ENCODE results near the gene ETV5. TPM values are rescaled to one million over a fixed set of nuclear protein-coding genes. Genes with fewer than 3 reads are reported as not detected.

The ETV5 gene
- total and polyA plus RNA-seq, 2 donors (not counting 1 experiment from before 2014, with no cell fraction given): 23.1 to 24.9 TPM

DNA sequence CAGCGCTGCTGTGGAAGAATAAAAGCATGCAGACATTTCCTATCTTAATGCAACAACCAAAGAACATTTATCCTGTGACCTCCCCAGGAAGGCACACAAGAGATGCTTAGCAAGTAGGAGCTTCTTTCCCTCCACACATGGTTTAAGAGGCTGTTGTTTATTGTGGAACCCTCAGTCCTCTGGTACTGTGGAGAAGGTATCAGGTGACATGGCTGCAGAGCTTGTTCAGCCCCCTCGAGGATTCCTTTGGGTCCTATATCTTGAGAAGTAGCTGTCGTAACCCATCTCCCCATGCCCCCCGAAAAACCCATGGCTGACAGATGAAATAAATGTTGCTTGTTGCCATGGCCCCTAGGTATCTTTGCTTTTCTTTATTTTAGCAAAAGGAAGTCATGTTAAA lies 20.3 kb upstream of the ETV5 start:
- H3K36me3 ChIP-seq (ENCODE audit: control insufficient read depth, insufficient read depth, low read length): no peaks in the 10 kb centered on the region
- no peak for TF ChIP-seq EZH2 (IDR thresholded peaks at IDR 0.05; ENCODE audit: low read length, missing control alignments)
- no peaks in the 10 kb centered on the region for H4K20me1 ChIP-seq (ENCODE audit: control insufficient read depth, extremely low read depth, insufficient read depth, low read length)
- H3K4me1 ChIP-seq (ENCODE audit: control insufficient read depth, extremely low read depth, insufficient read depth, low read length): no peaks in the 10 kb centered on the region
- DNase-seq (ENCODE audit: low read depth in 2 of 2): no peak
- no peaks in the 10 kb centered on the region for H3K9me3 ChIP-seq (ENCODE audit: control insufficient read depth, insufficient read depth, low read depth, low read length)
- H3K9ac ChIP-seq (ENCODE audit: insufficient read depth, low read length): no peak overlapping the region
- H3K27me3 ChIP-seq (ENCODE audit: control insufficient read depth, insufficient read depth, low read length): no peaks in the 10 kb centered on the region
- H3K27ac ChIP-seq (ENCODE audit: insufficient read depth, low read length): no peak overlapping the region
- H3K79me2 ChIP-seq (ENCODE audit: control insufficient read depth, insufficient read depth, low read length): no peaks in the 10 kb centered on the region
- H3K4me3 ChIP-seq (replicated peaks in 1 of 4; ENCODE audit: control extremely low read depth in 1 of 4, insufficient read depth in 1 of 4, low read depth in 3 of 4, low read length in 4 of 4): no peak overlapping the region
- no peak overlapping the region for H3K4me2 ChIP-seq (ENCODE audit: extremely low read depth, insufficient read depth, low read length)
- H2AFZ ChIP-seq (ENCODE audit: low read length): no peak overlapping the region

DNA sequence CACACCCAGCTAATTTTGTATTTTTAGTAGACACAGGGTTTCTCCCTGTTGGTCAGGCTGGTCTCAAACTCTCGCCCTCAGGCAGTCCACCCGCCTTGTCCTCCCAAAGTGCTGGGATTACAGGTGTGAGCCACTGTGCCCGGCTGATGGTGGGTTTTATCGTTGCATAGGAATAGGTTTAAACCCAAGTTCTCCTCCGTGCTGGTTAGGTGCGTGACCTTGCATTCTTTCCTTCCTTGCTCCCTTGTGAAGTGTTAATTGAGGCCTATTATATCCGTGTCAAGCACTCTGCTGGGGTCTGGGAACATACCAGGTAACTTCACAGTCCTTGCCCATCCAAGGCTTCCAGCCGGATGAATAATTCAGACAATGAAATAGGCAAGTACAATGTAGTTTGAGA lies 19.3 kb upstream of the ETV5 start:
- Histone ChIP-seq H4K20me1 (ENCODE audit: control insufficient read depth, extremely low read depth, insufficient read depth, low read length) (no peaks in the 10 kb centered on the region), H3K27ac (ENCODE audit: insufficient read depth, low read length) (no peak overlapping the region), H3K4me2 (ENCODE audit: extremely low read depth, insufficient read depth, low read length) (no peak overlapping the region), H3K4me3 (replicated peaks in 1 of 4; ENCODE audit: control extremely low read depth in 1 of 4, insufficient read depth in 1 of 4, low read depth in 3 of 4, low read length in 4 of 4) (no peak overlapping the region), H3K4me1 (ENCODE audit: control insufficient read depth, extremely low read depth, insufficient read depth, low read length) (no peaks in the 10 kb centered on the region), H3K36me3 (ENCODE audit: control insufficient read depth, insufficient read depth, low read length) (no peaks in the 10 kb centered on the region), H3K9me3 (ENCODE audit: control insufficient read depth, insufficient read depth, low read depth, low read length) (no peaks in the 10 kb centered on the region), H3K79me2 (ENCODE audit: control insufficient read depth, insufficient read depth, low read length) (no peaks in the 10 kb centered on the region), H3K9ac (ENCODE audit: insufficient read depth, low read length) (no peak overlapping the region), H2AFZ (ENCODE audit: low read length) (no peak overlapping the region), H3K27me3 (ENCODE audit: control insufficient read depth, insufficient read depth, low read length) (no peaks in the 10 kb centered on the region)
- TF ChIP-seq EZH2 (IDR thresholded peaks at IDR 0.05; ENCODE audit: low read length, missing control alignments): no peak
- TF ChIP-seq, protein P1, sequence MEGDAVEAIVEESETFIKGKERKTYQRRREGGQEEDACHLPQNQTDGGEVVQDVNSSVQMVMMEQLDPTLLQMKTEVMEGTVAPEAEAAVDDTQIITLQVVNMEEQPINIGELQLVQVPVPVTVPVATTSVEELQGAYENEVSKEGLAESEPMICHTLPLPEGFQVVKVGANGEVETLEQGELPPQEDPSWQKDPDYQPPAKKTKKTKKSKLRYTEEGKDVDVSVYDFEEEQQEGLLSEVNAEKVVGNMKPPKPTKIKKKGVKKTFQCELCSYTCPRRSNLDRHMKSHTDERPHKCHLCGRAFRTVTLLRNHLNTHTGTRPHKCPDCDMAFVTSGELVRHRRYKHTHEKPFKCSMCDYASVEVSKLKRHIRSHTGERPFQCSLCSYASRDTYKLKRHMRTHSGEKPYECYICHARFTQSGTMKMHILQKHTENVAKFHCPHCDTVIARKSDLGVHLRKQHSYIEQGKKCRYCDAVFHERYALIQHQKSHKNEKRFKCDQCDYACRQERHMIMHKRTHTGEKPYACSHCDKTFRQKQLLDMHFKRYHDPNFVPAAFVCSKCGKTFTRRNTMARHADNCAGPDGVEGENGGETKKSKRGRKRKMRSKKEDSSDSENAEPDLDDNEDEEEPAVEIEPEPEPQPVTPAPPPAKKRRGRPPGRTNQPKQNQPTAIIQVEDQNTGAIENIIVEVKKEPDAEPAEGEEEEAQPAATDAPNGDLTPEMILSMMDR (conservative IDR thresholded peaks at IDR 0.05 in 1 of 2, IDR thresholded peaks at IDR 0.05 in 1 of 2; ENCODE audit: low read depth in 1 of 2, low read length in 2 of 2): no peak
- no peak for DNase-seq (ENCODE audit: low read depth in 2 of 2)

DNA sequence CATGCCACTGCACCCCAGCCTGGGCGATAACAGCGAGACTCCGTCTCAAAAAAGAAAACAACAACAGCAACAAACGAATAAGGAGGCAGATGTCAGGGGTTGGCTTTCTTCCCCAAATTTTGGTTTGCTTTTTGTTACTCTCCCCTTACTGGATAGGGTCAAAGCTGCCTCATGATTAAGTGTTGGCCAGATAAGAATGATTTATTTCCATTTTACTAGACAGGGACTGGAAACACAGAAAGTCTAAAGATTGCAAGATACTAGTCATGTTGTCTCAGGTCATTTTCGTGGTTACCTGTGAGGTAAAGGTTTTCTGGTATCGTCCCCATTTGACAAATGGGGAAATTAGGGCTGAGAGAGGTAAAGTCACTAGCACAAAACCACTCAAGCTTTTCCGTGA lies 18.6 kb upstream of the ETV5 start:
- Histone ChIP-seq H3K27me3 (ENCODE audit: control insufficient read depth, insufficient read depth, low read length) (no peaks in the 10 kb centered on the region), H3K4me3 (replicated peaks in 1 of 4; ENCODE audit: control extremely low read depth in 1 of 4, insufficient read depth in 1 of 4, low read depth in 3 of 4, low read length in 4 of 4) (no peak overlapping the region), H3K4me1 (ENCODE audit: control insufficient read depth, extremely low read depth, insufficient read depth, low read length) (no peaks in the 10 kb centered on the region), H3K36me3 (ENCODE audit: control insufficient read depth, insufficient read depth, low read length) (no peaks in the 10 kb centered on the region), H4K20me1 (ENCODE audit: control insufficient read depth, extremely low read depth, insufficient read depth, low read length) (no peaks in the 10 kb centered on the region), H2AFZ (ENCODE audit: low read length) (no peak overlapping the region), H3K79me2 (ENCODE audit: control insufficient read depth, insufficient read depth, low read length) (no peaks in the 10 kb centered on the region), H3K9ac (ENCODE audit: insufficient read depth, low read length) (no peak overlapping the region), H3K4me2 (ENCODE audit: extremely low read depth, insufficient read depth, low read length) (no peak overlapping the region), H3K27ac (ENCODE audit: insufficient read depth, low read length) (no peak overlapping the region), H3K9me3 (ENCODE audit: control insufficient read depth, insufficient read depth, low read depth, low read length) (no peaks in the 10 kb centered on the region)
- TF ChIP-seq EZH2 (IDR thresholded peaks at IDR 0.05; ENCODE audit: low read length, missing control alignments): no peak
- TF ChIP-seq, protein P1 (conservative IDR thresholded peaks at IDR 0.05 in 1 of 2, IDR thresholded peaks at IDR 0.05 in 1 of 2; ENCODE audit: low read depth in 1 of 2, low read length in 2 of 2): no peak
- no peak for DNase-seq (ENCODE audit: low read depth in 2 of 2)

Data from fibroblast of lung (primary cell).